HG03103 (cell line): Measurements from ENCODE around the gene FOXP1.

Experiments used
- ATAC-seq: cut with Tn5 transposase; IDR thresholded peaks from one replicate; pipeline ENCODE4 v1.9.1; 2021; ENCODE audit warnings: low read depth; ENCODE audit not compliant: unreplicated experiment

FOXP1 gene

GRCh38 chr3:70919091-70919490 is 664.4 kb downstream of the FOXP1 start:
- ATAC-seq, result no peak

DNA sequence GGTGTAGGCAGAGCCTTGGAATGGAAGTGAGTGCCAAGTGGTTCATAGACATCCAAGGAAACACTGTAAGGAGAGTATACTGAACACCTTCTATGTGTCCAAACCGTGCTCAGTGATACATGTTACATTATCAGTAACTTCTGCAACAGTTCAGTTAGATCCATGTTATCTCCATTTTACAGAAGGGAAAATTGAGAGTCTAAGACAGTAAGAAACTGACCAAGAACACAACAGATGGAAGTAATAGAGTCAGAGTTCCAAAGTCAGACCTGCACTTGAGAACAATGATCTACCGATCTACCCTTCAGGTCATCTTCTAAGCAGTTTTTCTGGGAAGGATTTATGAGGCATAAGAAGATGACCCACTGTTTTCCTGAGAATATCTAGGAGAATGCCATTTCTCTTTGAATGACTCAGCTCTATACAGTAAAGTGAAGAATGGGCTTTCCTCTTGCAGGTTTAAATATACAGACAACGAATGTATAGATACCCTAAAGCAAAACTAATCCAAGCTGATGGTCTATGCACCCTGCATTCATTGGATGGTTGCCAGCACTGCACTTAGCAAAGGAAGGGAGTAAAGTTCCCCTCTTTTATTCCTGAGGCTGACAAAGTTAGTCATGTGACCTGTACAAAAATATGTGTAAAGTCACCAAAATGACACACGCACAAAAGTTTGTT is 667.0 kb downstream of the FOXP1 start:
- no peak for ATAC-seq

GRCh38 chr3:70914862-70915261 is 668.7 kb downstream of the FOXP1 start:
- no peak for ATAC-seq

DNA sequence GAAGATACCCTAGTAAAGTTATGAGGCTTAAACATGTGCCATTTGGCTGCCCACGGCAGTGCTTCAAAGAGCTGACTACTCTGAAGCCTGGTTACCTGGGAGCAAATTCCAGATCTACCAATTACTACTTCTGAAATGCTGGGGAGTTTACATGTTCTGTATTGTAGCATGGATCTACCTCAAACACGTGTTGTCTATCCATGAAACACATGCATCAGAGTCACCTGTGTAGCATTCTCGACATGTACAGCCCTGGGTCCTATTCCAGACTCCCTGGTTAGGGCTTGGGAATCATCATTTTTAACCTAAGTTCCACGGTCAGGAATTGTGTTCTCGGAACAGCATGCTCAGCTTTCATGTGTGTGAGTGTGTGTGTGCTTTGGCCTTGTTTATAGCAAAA is 671.8 kb downstream of the FOXP1 start:
- ATAC-seq, result no peak

DNA sequence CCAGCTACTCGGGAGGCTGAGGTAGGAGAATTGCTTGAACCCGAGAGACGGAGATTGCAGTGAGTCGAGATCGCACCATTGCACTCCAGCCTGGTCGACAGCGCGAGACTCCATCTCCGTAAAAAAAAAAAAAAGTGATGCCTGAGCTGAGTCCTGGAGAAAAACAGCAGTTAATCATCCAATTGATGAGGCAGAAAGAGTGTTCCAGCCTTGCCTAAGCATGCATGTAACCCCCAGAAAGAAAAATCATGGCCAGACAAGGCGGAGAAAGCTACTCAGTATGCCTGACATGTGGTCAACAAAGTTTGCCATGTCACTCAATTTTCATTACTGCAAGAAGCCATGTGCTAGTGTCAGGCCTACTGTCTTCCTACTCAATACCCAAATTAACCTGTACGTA is 678.0 kb downstream of the FOXP1 start:
- ATAC-seq, result no peak
